Coronary artery (tissue), 2 donors: ENCODE measurements around the gene FRMD4A.
A peak's percentile ranks its signal among the peaks of the same experiment; 100 is the strongest.

Experiments
- DNase-seq: peaks from one replicate; pipeline ENCODE4 v3.0.0-alpha.2; 2017; ENCODE audit warnings: low spot score
- H3K27ac ChIP-seq, 2 donors: fragments of 200-600 bp; sonication (generic); one replicate each; pipeline ENCODE4 v1.5.1; 2016 to 2019
- H3K4me3 ChIP-seq: fragments of 200-600 bp; sonication (generic); 2 replicates; pipeline ENCODE4 v1.5.1; 2016; ENCODE audit warnings: mild to moderate bottlenecking, moderate library complexity
- CTCF ChIP-seq: fragments of 200-600 bp; sonication (generic); IDR thresholded peaks from one replicate; pipeline ENCODE4 v1.5.1; 2019; ENCODE audit warnings: antibody characterized with exemption

The FRMD4A gene

DNA sequence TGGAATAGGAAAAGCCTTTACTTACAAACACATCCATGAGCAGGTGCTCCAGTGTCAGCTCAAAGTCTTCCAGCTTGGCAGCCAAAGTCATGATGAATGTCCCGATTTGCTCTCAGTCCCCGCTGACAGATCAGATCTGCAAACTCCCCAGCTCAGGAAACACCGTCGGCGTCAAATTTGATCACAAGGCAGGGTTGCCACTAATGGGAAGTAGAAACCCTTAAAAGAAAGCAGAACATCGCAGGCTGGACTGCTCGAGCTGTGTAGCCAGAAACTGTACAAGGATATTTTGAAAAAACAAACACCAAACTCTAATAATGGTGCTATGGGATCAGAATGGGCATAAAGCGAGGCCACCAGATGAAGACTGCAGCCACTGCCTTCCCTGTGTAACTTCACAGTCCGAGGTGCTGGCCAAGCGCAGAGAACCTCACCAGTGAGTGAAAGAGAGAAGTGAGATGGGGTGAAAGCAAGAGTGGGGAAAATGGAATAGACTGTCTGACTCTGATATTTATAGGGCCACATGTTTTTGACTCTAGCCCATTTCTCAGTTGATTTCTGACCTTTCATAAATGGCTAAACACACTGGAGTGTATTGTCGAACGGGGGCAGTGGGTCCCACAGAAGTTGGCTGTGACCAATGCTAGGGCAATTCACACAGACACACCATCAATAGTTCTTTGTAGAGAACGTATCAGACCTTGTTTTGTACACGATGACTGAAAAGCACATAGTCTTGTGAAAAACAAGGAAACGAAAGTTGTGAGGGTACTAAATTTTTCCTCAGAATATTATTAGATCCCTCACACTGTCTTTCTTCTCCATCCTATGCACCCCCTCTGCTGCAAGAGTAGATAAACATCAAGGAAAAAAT lies 306.2 kb downstream of the FRMD4A start:
- no peak for DNase-seq
- H3K4me3 ChIP-seq: peak overlapping the region; percentile 31
- no peak for TF ChIP-seq CTCF
- H3K27ac ChIP-seq: peak overlapping the region in 1 of 2 donors; percentile 45

DNA sequence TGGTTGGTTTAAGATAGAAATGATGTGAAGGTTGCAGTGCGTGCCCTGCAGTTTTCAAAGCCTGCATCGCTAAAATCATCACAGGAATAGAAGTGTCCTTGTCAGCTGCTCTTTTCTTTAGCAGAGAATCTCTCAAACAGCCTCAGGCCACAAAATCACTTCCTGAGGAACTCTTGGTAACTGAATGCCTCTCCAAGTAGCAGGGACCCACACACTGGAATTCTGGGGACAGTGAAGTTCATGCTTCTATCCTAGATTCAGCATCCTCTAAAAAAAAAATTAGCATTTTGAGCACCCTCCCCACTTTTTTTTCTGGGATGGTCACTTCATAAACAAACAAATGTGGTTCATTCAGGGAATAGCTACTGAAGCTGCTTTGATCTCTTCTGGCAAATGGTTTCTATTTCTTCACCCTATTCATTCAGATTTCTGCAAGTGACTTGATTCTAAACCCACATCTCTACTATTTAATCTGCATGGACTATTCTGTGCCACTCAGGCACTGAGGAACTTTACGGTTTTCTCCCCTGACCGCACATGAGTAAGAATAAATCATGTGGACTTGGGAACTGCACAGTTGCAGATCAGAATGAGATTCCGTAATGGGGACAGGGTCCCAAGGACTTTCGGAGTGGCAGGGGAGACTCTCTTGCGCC lies 306.9 kb downstream of the FRMD4A start:
- TF ChIP-seq CTCF: no peak
- DNase-seq: no peak
- H3K27ac ChIP-seq: peak overlapping the region in 1 of 2 donors; percentile 45
- H3K4me3 ChIP-seq: peak overlapping the region; percentile 35

DNA sequence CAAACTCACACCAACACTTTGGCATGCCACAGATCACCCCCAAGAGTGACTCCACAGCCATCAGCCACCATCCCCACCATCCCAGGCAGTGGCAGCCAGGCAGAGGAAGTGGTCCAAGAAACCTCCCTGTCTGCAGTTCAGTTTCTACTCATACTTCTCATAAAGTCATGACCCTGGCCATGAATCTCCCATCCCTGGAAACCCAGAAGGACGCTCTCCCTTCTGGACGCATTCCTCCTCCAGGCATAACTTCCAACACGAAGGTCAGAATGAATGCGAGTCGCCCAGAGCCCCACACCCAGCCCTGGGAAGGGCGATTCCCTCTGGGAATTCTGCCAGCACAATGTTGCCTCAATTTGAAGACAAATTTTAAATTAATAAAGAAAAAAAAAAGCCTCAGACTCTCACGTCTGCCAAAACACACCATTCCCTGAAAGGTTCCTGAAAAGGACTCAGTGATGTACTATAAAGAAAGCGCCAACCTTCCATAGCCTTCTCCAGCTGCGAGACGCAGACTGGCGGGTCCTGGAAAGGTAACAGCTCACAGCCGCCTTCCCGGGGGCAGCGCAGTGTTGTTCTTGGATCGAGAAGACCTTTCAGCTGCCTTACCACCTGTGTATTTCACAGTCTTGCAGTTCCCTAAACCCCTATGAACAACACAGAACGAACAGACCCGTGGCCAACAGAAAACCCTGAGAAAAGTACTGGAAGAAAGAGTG lies 307.6 kb downstream of the FRMD4A start:
- no peak for TF ChIP-seq CTCF
- Histone ChIP-seq H3K4me3 (peak overlapping the region; percentile 35), H3K27ac (no peak overlapping the region)
- no peak for DNase-seq

GRCh38 chr10:14022052-14022451 lies 308.7 kb downstream of the FRMD4A start:
- H3K4me3 ChIP-seq: no peak overlapping the region
- TF ChIP-seq CTCF: no peak
- DNase-seq: no peak
- no peak overlapping the region for H3K27ac ChIP-seq

DNA sequence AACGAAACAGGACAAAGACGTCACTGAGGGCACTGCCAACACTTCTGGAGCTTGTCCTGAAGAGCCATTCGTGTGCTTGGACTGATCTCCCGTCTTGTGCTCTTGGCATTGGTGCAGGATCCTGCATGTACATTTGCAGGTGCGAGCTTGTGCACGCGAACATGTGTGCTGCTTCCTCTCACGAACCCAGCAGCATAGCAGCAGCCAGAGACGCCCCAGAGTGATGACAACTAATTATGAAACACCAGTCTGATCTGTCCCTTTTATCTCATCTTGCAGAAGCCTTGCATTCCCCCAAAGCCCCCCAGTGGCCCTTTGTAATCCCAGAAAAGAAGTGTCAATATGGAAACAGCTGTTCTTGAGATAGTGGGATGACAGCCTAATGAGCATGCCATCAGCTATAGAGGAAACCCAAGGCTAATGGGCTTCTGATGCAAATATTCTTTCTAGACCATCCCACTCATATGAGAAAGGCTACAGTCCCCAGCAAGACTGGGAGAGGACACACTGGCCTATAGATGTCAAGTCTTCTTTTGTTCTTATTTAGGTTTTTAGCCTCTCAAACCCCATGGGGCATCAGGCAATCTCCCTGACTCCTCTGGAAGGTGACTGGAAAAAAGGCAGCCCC lies 310.6 kb downstream of the FRMD4A start:
- Histone ChIP-seq H3K4me3 (no peak overlapping the region), H3K27ac (no peak overlapping the region)
- TF ChIP-seq CTCF: no peak
- DNase-seq: no peak

DNA sequence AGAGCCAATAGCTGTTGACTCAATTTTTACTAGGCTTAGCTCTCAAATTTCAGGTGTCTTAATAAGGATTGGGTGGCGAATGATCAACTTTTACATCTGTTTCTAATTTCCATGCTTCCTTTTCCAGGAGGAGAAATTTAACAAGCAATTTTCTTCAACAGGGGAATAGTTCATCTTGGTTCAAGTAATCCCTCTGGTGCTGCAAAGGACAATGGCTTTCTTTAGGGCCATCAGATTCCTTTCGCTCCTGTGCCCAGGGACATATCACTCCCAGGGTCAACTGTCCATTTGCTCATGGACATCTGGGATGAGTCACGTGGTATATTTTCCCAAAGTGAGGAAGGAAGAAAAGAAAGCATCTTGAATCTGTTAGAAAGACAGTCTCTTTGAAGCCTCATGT lies 313.3 kb downstream of the FRMD4A start:
- H3K4me3 ChIP-seq: no peak overlapping the region
- no peak for DNase-seq
- H3K27ac ChIP-seq: no peak overlapping the region
- TF ChIP-seq CTCF: no peak
